GM19455 (cell line): ENCODE data around the gene EEF1A2.

ENCODE experiments used
- ATAC-seq: cut with Tn5 transposase; IDR thresholded peaks from one replicate; pipeline ENCODE4 v1.9.1; 2021; ENCODE audit not compliant: unreplicated experiment

EEF1A2 gene

GRCh38 chr20:63471981-63472831 lies 26.7 kb downstream of the EEF1A2 start, which contains the start of gene KCNQ2:
Gene KCNQ2 (minus strand): TSS chr20:63472655. CDS start chr20:63472463, 192 bp downstream.
- no peak for ATAC-seq

GRCh38 chr20:63471717-63471980 lies 27.2 kb downstream of the EEF1A2 start:
- ATAC-seq: no peak

GRCh38 chr20:63471002-63471716 lies 27.7 kb downstream of the EEF1A2 start:
- no peak for ATAC-seq

GRCh38 chr20:63470410-63470809 lies 28.5 kb downstream of the EEF1A2 start:
- ATAC-seq: no peak

- no peak for ATAC-seq
Measured at GRCh38 chr20:63469713-63470101, 29.2 kb downstream of the EEF1A2 start.

- no peak for ATAC-seq
Measured at GRCh38 chr20:63469019-63469712, 29.7 kb downstream of the EEF1A2 start.

- ATAC-seq: no peak
Measured at GRCh38 chr20:63468421-63468820, 30.5 kb downstream of the EEF1A2 start.

- no peak for ATAC-seq
Measured at GRCh38 chr20:63467294-63468083, 31.4 kb downstream of the EEF1A2 start.

- ATAC-seq: no peak
Measured at GRCh38 chr20:63466861-63467260, 32.0 kb downstream of the EEF1A2 start.

- no peak for ATAC-seq
Measured at GRCh38 chr20:63466250-63466825, 32.5 kb downstream of the EEF1A2 start.

GRCh38 chr20:63465380-63466249 lies 33.3 kb downstream of the EEF1A2 start:
- ATAC-seq: no peak

- ATAC-seq: no peak
Measured at GRCh38 chr20:63464289-63464635, 34.6 kb downstream of the EEF1A2 start.

GRCh38 chr20:63463400-63464288 lies 35.2 kb downstream of the EEF1A2 start:
- ATAC-seq: no peak

- no peak for ATAC-seq
Measured at GRCh38 chr20:63462244-63462643, 36.6 kb downstream of the EEF1A2 start.

- no peak for ATAC-seq
Measured at GRCh38 chr20:63461104-63461763, 37.6 kb downstream of the EEF1A2 start.

GRCh38 chr20:63459070-63459380 lies 39.9 kb downstream of the EEF1A2 start:
- no peak for ATAC-seq

- no peak for ATAC-seq
Measured at GRCh38 chr20:63458170-63459069, 40.5 kb downstream of the EEF1A2 start.
